ENCODE results near the gene CAB39L.

CAB39L gene

DNA sequence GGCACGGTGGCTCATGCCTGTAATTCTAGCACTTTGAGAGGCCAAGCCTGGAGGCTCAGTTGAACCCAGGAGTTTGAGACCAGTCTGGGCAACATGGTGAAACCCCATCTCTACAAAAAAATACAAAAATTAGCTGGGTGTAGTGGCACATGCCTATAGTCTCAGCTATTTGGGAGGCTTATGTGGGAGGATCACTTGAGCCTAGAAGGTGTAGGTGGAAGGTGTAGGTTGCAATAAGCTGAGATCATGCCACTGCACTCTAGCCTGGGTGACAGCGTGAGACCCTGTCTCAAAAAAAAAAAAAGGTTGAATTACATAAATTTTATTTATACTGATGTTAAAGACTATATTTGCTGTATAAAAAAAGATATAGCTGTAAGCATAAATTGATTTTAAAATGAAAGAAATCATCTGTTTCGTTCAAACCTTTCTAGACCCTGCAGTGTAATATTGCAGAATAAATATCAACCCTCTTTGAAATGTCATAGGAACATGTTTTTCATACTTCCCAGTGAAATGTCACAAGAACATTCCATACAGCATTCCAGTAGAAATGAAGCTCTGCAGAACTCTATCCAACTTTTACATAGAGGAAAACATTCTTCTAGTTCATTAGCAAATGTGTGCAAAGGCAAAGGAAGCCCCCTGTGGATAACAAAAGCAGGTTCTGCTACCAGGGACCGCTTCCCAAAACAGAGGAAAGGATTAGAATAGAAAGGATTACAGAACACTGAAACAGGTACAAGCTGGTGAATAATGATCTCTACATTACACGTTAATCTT lies 76.0 kb downstream of the CAB39L start:
- H3K4me3 ChIP-seq (ENCODE audit: low read depth, low read length): no peak overlapping the region
- peak; percentile 42 for DNase-seq (ENCODE audit: low read depth)
- TF ChIP-seq, protein P1, sequence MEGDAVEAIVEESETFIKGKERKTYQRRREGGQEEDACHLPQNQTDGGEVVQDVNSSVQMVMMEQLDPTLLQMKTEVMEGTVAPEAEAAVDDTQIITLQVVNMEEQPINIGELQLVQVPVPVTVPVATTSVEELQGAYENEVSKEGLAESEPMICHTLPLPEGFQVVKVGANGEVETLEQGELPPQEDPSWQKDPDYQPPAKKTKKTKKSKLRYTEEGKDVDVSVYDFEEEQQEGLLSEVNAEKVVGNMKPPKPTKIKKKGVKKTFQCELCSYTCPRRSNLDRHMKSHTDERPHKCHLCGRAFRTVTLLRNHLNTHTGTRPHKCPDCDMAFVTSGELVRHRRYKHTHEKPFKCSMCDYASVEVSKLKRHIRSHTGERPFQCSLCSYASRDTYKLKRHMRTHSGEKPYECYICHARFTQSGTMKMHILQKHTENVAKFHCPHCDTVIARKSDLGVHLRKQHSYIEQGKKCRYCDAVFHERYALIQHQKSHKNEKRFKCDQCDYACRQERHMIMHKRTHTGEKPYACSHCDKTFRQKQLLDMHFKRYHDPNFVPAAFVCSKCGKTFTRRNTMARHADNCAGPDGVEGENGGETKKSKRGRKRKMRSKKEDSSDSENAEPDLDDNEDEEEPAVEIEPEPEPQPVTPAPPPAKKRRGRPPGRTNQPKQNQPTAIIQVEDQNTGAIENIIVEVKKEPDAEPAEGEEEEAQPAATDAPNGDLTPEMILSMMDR (IDR thresholded peaks at IDR 0.05; ENCODE audit: low read depth, low read length, missing control alignments): no peak
- in situ Hi-C loops (cut with HindIII; ENCODE audit: low sequenced_read_pairs): no loop called here

DNA sequence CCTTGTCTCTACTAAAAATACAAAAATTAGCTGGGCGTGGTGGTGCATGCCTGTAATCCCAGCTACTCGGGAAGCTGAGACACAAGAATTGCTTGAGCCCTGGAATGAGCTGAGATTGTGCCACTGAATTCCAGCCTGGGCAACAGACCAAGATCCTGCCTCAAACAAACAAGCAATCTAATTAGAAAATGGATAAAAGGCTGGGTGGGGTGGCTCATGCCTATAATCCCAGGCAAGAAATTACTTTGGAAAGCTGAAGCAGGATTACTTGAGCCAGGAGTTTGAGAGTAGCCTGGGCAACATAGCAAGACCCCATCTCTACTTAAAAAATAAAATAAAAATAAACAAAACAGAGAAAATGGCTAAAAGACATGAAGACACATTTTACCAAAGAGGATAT lies 77.0 kb downstream of the CAB39L start:
- in situ Hi-C loops (cut with HindIII; ENCODE audit: low sequenced_read_pairs): no loop called here
- TF ChIP-seq, protein P1 (IDR thresholded peaks at IDR 0.05; ENCODE audit: low read depth, low read length, missing control alignments): no peak
- DNase-seq (ENCODE audit: low read depth): no peak
- H3K4me3 ChIP-seq (ENCODE audit: low read depth, low read length): no peak overlapping the region

- no peak for DNase-seq (ENCODE audit: low read depth)
Measured at GRCh38 chr13:49357694-49358093, 86.2 kb downstream of the CAB39L start.

GRCh38 chr13:49356223-49356622 lies 87.6 kb downstream of the CAB39L start:
- TF ChIP-seq, protein P1 (IDR thresholded peaks at IDR 0.05; ENCODE audit: low read depth, low read length, missing control alignments): no peak
- in situ Hi-C loops (cut with HindIII; ENCODE audit: low sequenced_read_pairs): no loop called here
- no peak overlapping the region for H3K4me3 ChIP-seq (ENCODE audit: low read depth, low read length)
- DNase-seq (ENCODE audit: low read depth): peak; percentile 84

More at GRCh38 chr13:49357694-49358093, 86.2 kb downstream of the CAB39L start:
- in situ Hi-C loops (cut with HindIII; ENCODE audit: low sequenced_read_pairs): no loop called here
- no peak overlapping the region for H3K4me3 ChIP-seq (ENCODE audit: low read depth, low read length)
- TF ChIP-seq, protein P1 (IDR thresholded peaks at IDR 0.05; ENCODE audit: low read depth, low read length, missing control alignments): no peak

GRCh38 chr13:49354719-49355118 lies 89.1 kb downstream of the CAB39L start:
- no peak for DNase-seq (ENCODE audit: low read depth)
- H3K4me3 ChIP-seq (ENCODE audit: low read depth, low read length): no peak overlapping the region
- TF ChIP-seq, protein P1 (IDR thresholded peaks at IDR 0.05; ENCODE audit: low read depth, low read length, missing control alignments): no peak
- in situ Hi-C loops (cut with HindIII; ENCODE audit: low sequenced_read_pairs): no loop called here

GRCh38 chr13:49353908-49354307 lies 90.0 kb downstream of the CAB39L start:
- TF ChIP-seq, protein P1 (IDR thresholded peaks at IDR 0.05; ENCODE audit: low read depth, low read length, missing control alignments): no peak
- DNase-seq (ENCODE audit: low read depth): no peak
- in situ Hi-C loops (cut with HindIII; ENCODE audit: low sequenced_read_pairs): no loop called here
- H3K4me3 ChIP-seq (ENCODE audit: low read depth, low read length): no peak overlapping the region

All from astrocyte of the cerebellum (primary cell).